ENCODE results near the gene CCR5AS.

The CCR5AS gene

GRCh38 chr3:46453526-46454208 is 46.8 kb upstream of the CCR5AS start:
- Histone ChIP-seq H3K9ac (ENCODE audit: low read depth in 2 of 2, low read length in 2 of 2) (no peak overlapping the region), H3K9me3 (no peaks in the 10 kb centered on the region), H3K4me1 (no peaks in the 10 kb centered on the region), H3K4me3 (no peak overlapping the region), H3K27ac (no peak overlapping the region), H3K27me3 (no peaks in the 10 kb centered on the region), H3K36me3 (no peaks in the 10 kb centered on the region)
- intact Hi-C loops (cut with DNase I): no loop called here
- no peak for TF ChIP-seq CTCF (IDR thresholded peaks at IDR 0.05)
- no peak for DNase-seq

DNA sequence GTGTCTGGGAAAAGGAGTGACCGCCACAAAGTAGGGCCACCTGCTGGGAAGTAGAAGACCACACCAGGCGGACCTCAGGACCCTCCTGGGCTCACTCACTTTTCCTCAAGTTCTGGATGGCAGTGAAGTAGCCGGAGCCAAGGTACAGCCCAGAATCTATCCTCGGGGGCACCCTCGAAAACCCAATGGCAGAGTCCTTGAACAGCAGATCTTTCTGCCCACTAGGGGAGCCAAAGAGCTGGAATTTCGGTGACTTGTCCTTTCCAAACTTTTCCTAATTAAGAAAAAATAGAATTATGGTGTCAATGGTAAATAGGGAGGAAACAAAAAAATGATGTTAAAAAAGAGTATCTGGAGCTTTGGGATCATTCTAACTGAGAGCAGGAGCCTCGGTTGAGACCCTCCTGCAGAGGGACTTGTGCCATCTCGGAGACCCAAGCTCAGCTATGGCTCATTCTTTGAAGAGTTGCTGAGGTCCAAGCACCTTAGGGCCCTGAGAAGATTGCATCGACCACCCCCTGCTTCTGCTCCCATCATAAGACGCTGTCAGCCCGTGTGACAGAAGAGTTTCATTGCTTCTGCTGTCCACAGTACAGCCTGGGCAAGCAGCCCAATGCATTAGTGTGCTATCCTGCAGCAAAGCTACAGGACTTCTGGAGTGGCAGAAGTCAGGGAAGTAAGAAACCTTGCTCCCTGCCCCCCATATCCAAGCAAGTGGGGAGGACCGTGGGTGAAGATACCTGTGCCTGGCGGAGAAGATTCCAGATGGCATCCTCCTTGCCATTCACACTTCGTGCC is 43.1 kb upstream of the CCR5AS start:
- Histone ChIP-seq H3K27ac (no peak overlapping the region), H3K4me3 (no peak overlapping the region), H3K9ac (ENCODE audit: low read depth in 2 of 2, low read length in 2 of 2) (no peak overlapping the region), H3K4me1 (no peaks in the 10 kb centered on the region), H3K9me3 (no peaks in the 10 kb centered on the region), H3K27me3 (no peaks in the 10 kb centered on the region), H3K36me3 (no peaks in the 10 kb centered on the region)
- intact Hi-C loops (cut with DNase I): no loop called here
- no peak for DNase-seq
- peak; percentile 45 for TF ChIP-seq CTCF (IDR thresholded peaks at IDR 0.05)

DNA sequence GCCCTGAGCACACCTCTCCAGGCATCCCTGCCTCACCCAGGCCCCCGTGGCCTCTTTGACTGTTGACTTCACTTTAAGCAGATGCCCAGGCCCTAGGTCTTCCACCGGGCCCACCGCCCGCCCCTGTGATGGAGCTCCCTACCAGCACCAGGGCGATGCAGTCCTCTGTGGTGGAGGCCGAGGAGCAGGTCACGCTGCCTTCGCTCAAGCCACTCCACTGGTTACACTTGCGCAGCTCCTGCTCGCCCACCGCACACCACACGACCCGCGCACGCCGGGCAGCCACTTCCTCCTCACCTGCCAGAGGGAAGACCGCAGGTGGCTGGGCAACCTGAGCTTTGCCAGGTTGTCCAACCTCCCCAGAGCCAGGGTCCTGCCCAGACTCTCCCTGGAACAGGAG is 41.9 kb upstream of the CCR5AS start:
- Histone ChIP-seq H3K27me3 (no peaks in the 10 kb centered on the region), H3K4me1 (no peaks in the 10 kb centered on the region), H3K36me3 (no peaks in the 10 kb centered on the region), H3K4me3 (no peak overlapping the region), H3K9me3 (no peaks in the 10 kb centered on the region), H3K27ac (no peak overlapping the region), H3K9ac (ENCODE audit: low read depth in 2 of 2, low read length in 2 of 2) (no peak overlapping the region)
- no peak for TF ChIP-seq CTCF (IDR thresholded peaks at IDR 0.05)
- intact Hi-C loops (cut with DNase I): no loop called here
- DNase-seq: no peak

- Histone ChIP-seq H3K27ac (no peak overlapping the region), H3K27me3 (no peaks in the 10 kb centered on the region), H3K4me3 (no peak overlapping the region), H3K9me3 (no peaks in the 10 kb centered on the region), H3K36me3 (no peaks in the 10 kb centered on the region), H3K4me1 (no peaks in the 10 kb centered on the region), H3K9ac (ENCODE audit: low read depth in 2 of 2, low read length in 2 of 2) (no peak overlapping the region)
- intact Hi-C loops (cut with DNase I): no loop called here
- no peak for TF ChIP-seq CTCF (IDR thresholded peaks at IDR 0.05)
- no peak for DNase-seq
These were observed 40.5 kb upstream of the CCR5AS start for GRCh38 chr3:46447228-46447985.

DNA sequence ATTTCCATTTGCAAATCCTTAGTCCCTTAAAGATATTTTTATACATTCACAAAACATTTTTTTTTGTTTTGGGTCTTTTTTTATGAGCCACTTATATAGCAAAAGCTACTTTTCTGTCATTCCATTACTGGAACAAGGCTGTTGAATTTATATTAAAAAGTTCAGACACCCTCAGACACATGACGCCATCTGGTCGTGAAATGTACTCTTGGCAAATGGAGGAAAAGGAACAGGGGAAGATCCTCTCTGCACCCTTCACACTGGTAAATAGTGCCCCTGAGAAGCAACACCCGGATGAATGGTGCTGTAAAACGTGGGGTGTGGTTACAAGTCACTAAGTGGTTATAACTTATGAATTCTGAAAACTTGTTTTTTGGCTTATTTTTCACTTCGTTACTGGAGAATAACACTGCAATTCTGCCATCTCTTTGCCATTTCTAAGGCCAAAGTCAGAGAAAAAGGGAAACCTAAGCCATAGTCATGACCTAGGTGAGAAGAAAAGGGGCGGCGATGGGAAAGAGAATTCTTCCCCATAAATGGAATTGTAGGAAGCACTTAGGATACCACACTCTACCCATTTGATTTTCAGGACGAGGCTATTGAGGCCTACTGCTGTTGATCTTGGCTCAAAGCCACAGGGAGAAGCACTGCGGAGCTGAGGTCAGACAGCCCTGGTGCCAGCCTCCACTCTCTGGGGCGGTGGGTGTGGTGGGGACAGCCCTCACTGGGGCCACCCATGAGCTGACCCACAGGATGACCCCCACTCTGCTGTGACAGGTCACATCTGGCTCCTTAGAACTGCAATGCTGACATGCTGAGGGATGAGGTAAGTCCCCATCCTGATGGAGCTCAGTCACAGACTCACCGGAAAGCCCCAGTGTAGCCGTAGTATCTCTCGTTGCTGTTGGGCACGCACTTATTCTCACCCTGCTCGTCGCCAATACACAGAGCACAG is 36.0 kb upstream of the CCR5AS start:
- Histone ChIP-seq H3K4me3 (no peak overlapping the region), H3K9ac (ENCODE audit: low read depth in 2 of 2, low read length in 2 of 2) (no peak overlapping the region), H3K9me3 (no peaks in the 10 kb centered on the region), H3K4me1 (no peaks in the 10 kb centered on the region), H3K36me3 (no peaks in the 10 kb centered on the region), H3K27me3 (no peaks in the 10 kb centered on the region), H3K27ac (no peak overlapping the region)
- no peak for TF ChIP-seq CTCF (IDR thresholded peaks at IDR 0.05)
- peak; percentile 64 for DNase-seq
- intact Hi-C loops (cut with DNase I): no loop called here

Data from colonic mucosa (tissue), 4 donors.